ENCODE data around the gene HYDIN. TPM values are rescaled to one million over a fixed set of nuclear protein-coding genes. Genes with fewer than 3 reads are reported as not detected.
"Not testable (repeated sequence)": the region's sequence is repeated elsewhere in the genome, so short reads cannot be mapped to it uniquely, and the experiment has no call there.

Gene HYDIN
- total and polyA plus RNA-seq, 7 experiments from 2014 or later, result 0.13 to 0.89 (median 0.32) TPM; not detected in 4

- POLR2A ChIA-PET; H3K36me3 Mint-ChIP-seq; CTCF ChIA-PET; H3K27me3 ChIP-seq (ENCODE audit: control insufficient read depth in 2 of 2, insufficient read depth in 2 of 2, low read length in 2 of 2); H3K36me3 ChIP-seq (ENCODE audit: control insufficient read depth in 2 of 3, insufficient read depth in 3 of 3, low read length in 3 of 3); H3K4me1 Mint-ChIP-seq; ATAC-seq; H3K4me3 Mint-ChIP-seq; H3K4me1 ChIP-seq (ENCODE audit: control insufficient read depth in 2 of 2, insufficient read depth in 2 of 2, low read length in 2 of 2); H3K27ac ChIP-seq (ENCODE audit: low read depth, low read length); H3K9me3 Mint-ChIP-seq; DNase-seq; H3K27ac Mint-ChIP-seq; intact Hi-C loops (cut with micrococcal nuclease); H3K27me3 Mint-ChIP-seq; H3K9me3 ChIP-seq (ENCODE audit: control insufficient read depth in 2 of 3, low read length in 3 of 3); H3K4me3 ChIP-seq (ENCODE audit: low read length): not testable (repeated sequence)
These were observed 293.6 kb downstream of the HYDIN start for GRCh38 chr16:70936781-70937525.

- DNase-seq; intact Hi-C loops (cut with micrococcal nuclease); H3K27ac ChIP-seq (ENCODE audit: low read depth, low read length); H3K36me3 ChIP-seq (ENCODE audit: control insufficient read depth in 2 of 3, insufficient read depth in 3 of 3, low read length in 3 of 3); ATAC-seq; H3K4me3 ChIP-seq (ENCODE audit: low read length); H3K27me3 ChIP-seq (ENCODE audit: control insufficient read depth in 2 of 2, insufficient read depth in 2 of 2, low read length in 2 of 2); H3K4me1 ChIP-seq (ENCODE audit: control insufficient read depth in 2 of 2, insufficient read depth in 2 of 2, low read length in 2 of 2); H3K4me1 Mint-ChIP-seq; H3K9me3 ChIP-seq (ENCODE audit: control insufficient read depth in 2 of 3, low read length in 3 of 3); H3K27me3 Mint-ChIP-seq; H3K9me3 Mint-ChIP-seq; H3K4me3 Mint-ChIP-seq; H3K36me3 Mint-ChIP-seq; H3K27ac Mint-ChIP-seq; CTCF ChIA-PET; POLR2A ChIA-PET: not testable (repeated sequence)
These were observed 295.2 kb downstream of the HYDIN start for GRCh38 chr16:70935325-70935724.

GRCh38 chr16:70933746-70934145 lies 296.8 kb downstream of the HYDIN start:
- not testable (repeated sequence) for H3K36me3 ChIP-seq (ENCODE audit: control insufficient read depth in 2 of 3, insufficient read depth in 3 of 3, low read length in 3 of 3); DNase-seq

GRCh38 chr16:70930757-70931156 lies 299.8 kb downstream of the HYDIN start:
- not testable (repeated sequence) for H3K36me3 ChIP-seq (ENCODE audit: control insufficient read depth in 2 of 3, insufficient read depth in 3 of 3, low read length in 3 of 3)

More at GRCh38 chr16:70933746-70934145, 296.8 kb downstream of the HYDIN start:
- ATAC-seq; POLR2A ChIA-PET; intact Hi-C loops (cut with micrococcal nuclease); H3K9me3 Mint-ChIP-seq; CTCF ChIA-PET; H3K27ac Mint-ChIP-seq; H3K9me3 ChIP-seq (ENCODE audit: control insufficient read depth in 2 of 3, low read length in 3 of 3); H3K27me3 Mint-ChIP-seq; H3K4me1 Mint-ChIP-seq; H3K4me3 Mint-ChIP-seq; H3K4me3 ChIP-seq (ENCODE audit: low read length); H3K36me3 Mint-ChIP-seq; H3K27ac ChIP-seq (ENCODE audit: low read depth, low read length); H3K4me1 ChIP-seq (ENCODE audit: control insufficient read depth in 2 of 2, insufficient read depth in 2 of 2, low read length in 2 of 2); H3K27me3 ChIP-seq (ENCODE audit: control insufficient read depth in 2 of 2, insufficient read depth in 2 of 2, low read length in 2 of 2): not testable (repeated sequence)

GRCh38 chr16:70922164-70922563 lies 308.4 kb downstream of the HYDIN start:
- CTCF ChIA-PET, result not testable (repeated sequence)

More at GRCh38 chr16:70930757-70931156, 299.8 kb downstream of the HYDIN start:
- H3K27me3 ChIP-seq (ENCODE audit: control insufficient read depth in 2 of 2, insufficient read depth in 2 of 2, low read length in 2 of 2); CTCF ChIA-PET; H3K4me1 Mint-ChIP-seq; H3K36me3 Mint-ChIP-seq; intact Hi-C loops (cut with micrococcal nuclease); POLR2A ChIA-PET; H3K27ac ChIP-seq (ENCODE audit: low read depth, low read length); H3K27me3 Mint-ChIP-seq; H3K4me3 ChIP-seq (ENCODE audit: low read length); H3K27ac Mint-ChIP-seq; H3K4me3 Mint-ChIP-seq; ATAC-seq; DNase-seq; H3K4me1 ChIP-seq (ENCODE audit: control insufficient read depth in 2 of 2, insufficient read depth in 2 of 2, low read length in 2 of 2); H3K9me3 ChIP-seq (ENCODE audit: control insufficient read depth in 2 of 3, low read length in 3 of 3); H3K9me3 Mint-ChIP-seq: not testable (repeated sequence)

GRCh38 chr16:70920661-70921060 lies 309.9 kb downstream of the HYDIN start:
- H3K36me3 Mint-ChIP-seq; H3K4me3 Mint-ChIP-seq; ATAC-seq; H3K4me3 ChIP-seq (ENCODE audit: low read length); H3K9me3 ChIP-seq (ENCODE audit: control insufficient read depth in 2 of 3, low read length in 3 of 3); H3K27ac Mint-ChIP-seq; H3K27me3 ChIP-seq (ENCODE audit: control insufficient read depth in 2 of 2, insufficient read depth in 2 of 2, low read length in 2 of 2); H3K4me1 Mint-ChIP-seq; CTCF ChIA-PET; POLR2A ChIA-PET; intact Hi-C loops (cut with micrococcal nuclease); H3K4me1 ChIP-seq (ENCODE audit: control insufficient read depth in 2 of 2, insufficient read depth in 2 of 2, low read length in 2 of 2); H3K9me3 Mint-ChIP-seq; H3K27ac ChIP-seq (ENCODE audit: low read depth, low read length); H3K27me3 Mint-ChIP-seq; DNase-seq; H3K36me3 ChIP-seq (ENCODE audit: control insufficient read depth in 2 of 3, insufficient read depth in 3 of 3, low read length in 3 of 3): not testable (repeated sequence)

More at GRCh38 chr16:70922164-70922563, 308.4 kb downstream of the HYDIN start:
- H3K27ac Mint-ChIP-seq; H3K36me3 ChIP-seq (ENCODE audit: control insufficient read depth in 2 of 3, insufficient read depth in 3 of 3, low read length in 3 of 3); H3K4me3 Mint-ChIP-seq; H3K27ac ChIP-seq (ENCODE audit: low read depth, low read length); DNase-seq; POLR2A ChIA-PET; H3K27me3 ChIP-seq (ENCODE audit: control insufficient read depth in 2 of 2, insufficient read depth in 2 of 2, low read length in 2 of 2); H3K4me1 Mint-ChIP-seq; H3K4me1 ChIP-seq (ENCODE audit: control insufficient read depth in 2 of 2, insufficient read depth in 2 of 2, low read length in 2 of 2); H3K4me3 ChIP-seq (ENCODE audit: low read length); H3K36me3 Mint-ChIP-seq; H3K9me3 Mint-ChIP-seq; H3K9me3 ChIP-seq (ENCODE audit: control insufficient read depth in 2 of 3, low read length in 3 of 3); H3K27me3 Mint-ChIP-seq; intact Hi-C loops (cut with micrococcal nuclease); ATAC-seq: not testable (repeated sequence)

- not testable (repeated sequence) for H3K36me3 ChIP-seq (ENCODE audit: control insufficient read depth in 2 of 3, insufficient read depth in 3 of 3, low read length in 3 of 3); H3K27ac ChIP-seq (ENCODE audit: low read depth, low read length)
These were observed 342.3 kb downstream of the HYDIN start for GRCh38 chr16:70888208-70888607.

More at GRCh38 chr16:70888208-70888607, 342.3 kb downstream of the HYDIN start:
- POLR2A ChIA-PET; DNase-seq; intact Hi-C loops (cut with micrococcal nuclease); H3K4me3 Mint-ChIP-seq; H3K27ac Mint-ChIP-seq; ATAC-seq; CTCF ChIA-PET; H3K4me3 ChIP-seq (ENCODE audit: low read length); H3K27me3 ChIP-seq (ENCODE audit: control insufficient read depth in 2 of 2, insufficient read depth in 2 of 2, low read length in 2 of 2); H3K4me1 Mint-ChIP-seq; H3K4me1 ChIP-seq (ENCODE audit: control insufficient read depth in 2 of 2, insufficient read depth in 2 of 2, low read length in 2 of 2); H3K9me3 ChIP-seq (ENCODE audit: control insufficient read depth in 2 of 3, low read length in 3 of 3); H3K36me3 Mint-ChIP-seq; H3K27me3 Mint-ChIP-seq: not testable (repeated sequence)
- H3K9me3 Mint-ChIP-seq, result peaks cover 0 to 10% (median 0%) of the 10 kb centered on the region in 11 donors

Data from naive thymus-derived CD4-positive, alpha-beta T cell (primary cell).